ENCODE results near the gene CDKN2C.

CDKN2C gene

GRCh38 chr1:50970931-50971582 lies 1.0 kb downstream of the CDKN2C start:
- TF ChIP-seq CTCF (IDR thresholded peaks at IDR 0.05; ENCODE audit: extremely low read depth, insufficient read depth, missing control alignments), result no peak
- in situ Hi-C loops (cut with MboI; ENCODE audit: low pct_unique_long_range_greater_than_20kb, low sequenced_read_pairs, unreplicated experiment), result no loop called here
- DNase-seq (ENCODE audit: low spot score), result no peak

DNA sequence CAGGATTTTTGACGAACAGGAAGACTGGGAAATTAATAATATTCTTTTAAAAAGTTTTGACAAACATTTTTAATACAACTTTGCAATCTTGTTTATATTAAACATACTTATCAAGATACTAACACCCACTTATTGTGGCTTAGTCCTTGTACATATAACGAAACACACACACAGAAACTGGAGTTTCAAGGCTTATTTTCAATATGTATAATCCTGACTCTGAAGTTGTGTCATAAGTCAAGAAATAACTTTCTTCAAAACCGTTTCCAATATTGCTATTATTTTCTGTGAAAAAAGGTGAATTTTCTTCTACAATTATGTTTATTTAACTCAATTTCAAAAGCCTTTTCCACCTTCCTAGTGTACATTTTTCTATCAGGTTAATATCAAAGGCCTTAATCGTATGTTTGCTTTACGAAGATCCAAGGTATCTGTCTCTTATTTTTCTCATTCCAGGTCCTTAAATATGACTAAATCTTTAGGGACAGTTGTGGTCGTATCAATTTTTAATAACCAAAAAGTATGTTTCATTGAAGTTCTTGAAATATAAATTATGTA lies 1.8 kb downstream of the CDKN2C start:
- no peak for TF ChIP-seq CTCF (IDR thresholded peaks at IDR 0.05; ENCODE audit: extremely low read depth, insufficient read depth, missing control alignments)
- DNase-seq (ENCODE audit: low spot score), result peak; percentile 35
- in situ Hi-C loops (cut with MboI; ENCODE audit: low pct_unique_long_range_greater_than_20kb, low sequenced_read_pairs, unreplicated experiment), result no loop called here

- no peak for TF ChIP-seq CTCF (IDR thresholded peaks at IDR 0.05; ENCODE audit: extremely low read depth, insufficient read depth, missing control alignments)
- in situ Hi-C loops (cut with MboI; ENCODE audit: low pct_unique_long_range_greater_than_20kb, low sequenced_read_pairs, unreplicated experiment), result no loop called here
- no peak for DNase-seq (ENCODE audit: low spot score)
These were observed 2.7 kb downstream of the CDKN2C start for GRCh38 chr1:50972766-50973165.

DNA sequence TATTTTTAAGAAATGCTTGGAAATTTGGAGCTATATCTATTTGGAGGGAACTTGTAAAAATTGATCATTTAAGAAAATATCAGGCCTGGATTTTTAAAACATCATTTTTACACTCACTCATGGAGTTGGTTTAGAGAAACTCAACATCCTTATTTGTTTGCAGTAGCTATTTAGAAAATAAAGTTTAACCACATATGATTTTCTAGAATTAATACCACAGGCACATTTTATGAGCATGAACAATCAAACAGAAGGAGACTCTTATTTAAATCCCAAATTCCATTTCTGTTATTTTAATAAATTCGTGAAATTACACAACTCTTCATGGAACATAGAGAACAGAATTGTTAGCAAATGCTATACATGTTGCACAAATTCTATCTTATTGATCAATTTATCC lies 3.2 kb downstream of the CDKN2C start:
- DNase-seq (ENCODE audit: low spot score), result no peak
- TF ChIP-seq CTCF (IDR thresholded peaks at IDR 0.05; ENCODE audit: extremely low read depth, insufficient read depth, missing control alignments), result no peak
- in situ Hi-C loops (cut with MboI; ENCODE audit: low pct_unique_long_range_greater_than_20kb, low sequenced_read_pairs, unreplicated experiment), result no loop called here

DNA sequence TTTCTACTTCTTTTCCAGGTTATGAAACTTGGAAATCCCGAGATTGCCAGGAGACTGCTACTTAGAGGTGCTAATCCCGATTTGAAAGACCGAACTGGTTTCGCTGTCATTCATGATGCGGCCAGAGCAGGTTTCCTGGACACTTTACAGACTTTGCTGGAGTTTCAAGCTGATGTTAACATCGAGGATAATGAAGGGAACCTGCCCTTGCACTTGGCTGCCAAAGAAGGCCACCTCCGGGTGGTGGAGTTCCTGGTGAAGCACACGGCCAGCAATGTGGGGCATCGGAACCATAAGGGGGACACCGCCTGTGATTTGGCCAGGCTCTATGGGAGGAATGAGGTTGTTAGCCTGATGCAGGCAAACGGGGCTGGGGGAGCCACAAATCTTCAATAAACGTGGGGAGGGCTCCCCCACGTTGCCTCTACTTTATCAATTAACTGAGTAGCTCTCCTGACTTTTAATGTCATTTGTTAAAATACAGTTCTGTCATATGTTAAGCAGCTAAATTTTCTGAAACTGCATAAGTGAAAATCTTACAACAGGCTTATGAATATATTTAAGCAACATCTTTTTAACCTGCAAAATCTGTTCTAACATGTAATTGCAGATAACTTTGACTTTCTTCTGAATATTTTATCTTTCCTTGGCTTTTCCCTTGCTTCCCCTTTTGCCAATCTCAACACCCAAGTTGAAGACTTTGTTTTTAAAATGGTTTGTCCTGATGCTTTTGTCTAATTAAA lies 4.0 kb downstream of the CDKN2C start:
- DNase-seq (ENCODE audit: low spot score), result no peak
- no peak for TF ChIP-seq CTCF (IDR thresholded peaks at IDR 0.05; ENCODE audit: extremely low read depth, insufficient read depth, missing control alignments)
- in situ Hi-C loops (cut with MboI; ENCODE audit: low pct_unique_long_range_greater_than_20kb, low sequenced_read_pairs, unreplicated experiment), result no loop called here

- DNase-seq (ENCODE audit: low spot score), result no peak
- TF ChIP-seq CTCF (IDR thresholded peaks at IDR 0.05; ENCODE audit: extremely low read depth, insufficient read depth, missing control alignments), result no peak
- in situ Hi-C loops (cut with MboI; ENCODE audit: low pct_unique_long_range_greater_than_20kb, low sequenced_read_pairs, unreplicated experiment), result no loop called here
These were observed 4.5 kb downstream of the CDKN2C start for GRCh38 chr1:50974618-50974935.

Measured in GM13977 (cell line).